Muscle layer of duodenum (tissue), 2 donors: Measurements from ENCODE around the gene DCAF11.

Source experiments
- H3K27ac ChIP-seq: one replicate; pipeline ENCODE4 v1.7.0; 2013; ENCODE audit warnings: mild to moderate bottlenecking, low read length
- H3K27me3 ChIP-seq: one replicate; pipeline ENCODE4 v1.7.0; 2013; ENCODE audit warnings: low read depth, mild to moderate bottlenecking, control low read depth, low read length
- H3K36me3 ChIP-seq, 2 donors: one replicate each; pipeline ENCODE4 v1.7.0; 2013; ENCODE audit warnings: low read length in 2 of 2, control low read depth in 1 of 2, mild to moderate bottlenecking in 1 of 2; ENCODE audit not compliant: insufficient read depth in 2 of 2, control insufficient read depth in 1 of 2
- H3K4me1 ChIP-seq, 2 donors: one replicate each; pipeline ENCODE4 v1.7.0; 2013; ENCODE audit warnings: low read length in 2 of 2, mild to moderate bottlenecking in 2 of 2, control low read depth in 1 of 2, moderate library complexity in 1 of 2; ENCODE audit not compliant: insufficient read depth in 2 of 2, control insufficient read depth in 1 of 2
- H3K4me3 ChIP-seq, 2 donors: one replicate each; pipeline ENCODE4 v1.7.0; 2013; ENCODE audit warnings: low read length in 2 of 2, low read depth in 1 of 2, mild to moderate bottlenecking in 1 of 2
- H3K9me3 ChIP-seq, 2 donors: one replicate each; pipeline ENCODE4 v1.7.0; 2013; ENCODE audit warnings: low read length in 2 of 2, control low read depth in 1 of 2, mild to moderate bottlenecking in 1 of 2; ENCODE audit not compliant: control insufficient read depth in 1 of 2
- donor health status: healthy.

Gene DCAF11

DNA sequence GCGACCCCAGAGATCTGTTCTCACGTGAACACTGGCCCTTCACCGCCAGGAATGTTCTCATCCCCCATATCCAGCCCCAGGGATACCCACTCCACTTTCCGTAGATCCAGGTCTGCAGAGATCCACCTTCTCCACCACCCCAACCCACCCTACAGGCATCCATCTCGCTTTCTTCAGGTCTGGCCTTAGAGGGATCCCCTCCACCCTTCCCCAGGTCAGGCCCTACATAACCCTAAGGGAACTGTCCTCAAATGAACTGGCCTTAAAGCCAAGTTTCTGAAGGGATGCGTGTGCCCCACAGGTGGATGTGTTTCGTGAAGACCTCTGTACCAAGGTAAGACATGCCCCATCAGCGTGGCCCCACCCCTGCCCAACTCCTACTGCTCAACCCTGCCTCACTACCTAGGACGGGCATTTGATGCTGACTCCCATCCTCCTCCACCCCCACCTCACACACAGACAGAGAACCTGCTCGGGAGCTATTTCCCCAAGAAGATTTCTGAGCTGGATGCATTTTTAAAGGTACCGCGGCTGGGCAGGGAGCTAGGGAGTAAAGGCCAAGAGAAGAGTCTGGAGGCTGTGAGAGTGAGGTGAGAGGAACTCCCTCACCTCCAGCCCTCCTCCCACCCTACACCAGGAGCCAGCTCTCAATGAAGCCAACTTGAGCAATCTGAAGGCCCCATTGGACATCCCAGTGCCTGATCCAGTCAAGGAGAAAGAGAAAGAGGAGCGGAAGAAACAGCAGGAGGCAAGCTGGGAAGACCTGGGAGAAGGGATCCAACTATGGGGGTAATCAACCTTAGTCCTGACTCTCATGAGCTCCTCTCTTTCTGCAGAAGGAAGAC is 22.3 kb downstream of the DCAF11 start:
- H3K4me1 ChIP-seq: peaks cover 14 to 44% of the 10 kb centered on the region in 2 donors

DNA sequence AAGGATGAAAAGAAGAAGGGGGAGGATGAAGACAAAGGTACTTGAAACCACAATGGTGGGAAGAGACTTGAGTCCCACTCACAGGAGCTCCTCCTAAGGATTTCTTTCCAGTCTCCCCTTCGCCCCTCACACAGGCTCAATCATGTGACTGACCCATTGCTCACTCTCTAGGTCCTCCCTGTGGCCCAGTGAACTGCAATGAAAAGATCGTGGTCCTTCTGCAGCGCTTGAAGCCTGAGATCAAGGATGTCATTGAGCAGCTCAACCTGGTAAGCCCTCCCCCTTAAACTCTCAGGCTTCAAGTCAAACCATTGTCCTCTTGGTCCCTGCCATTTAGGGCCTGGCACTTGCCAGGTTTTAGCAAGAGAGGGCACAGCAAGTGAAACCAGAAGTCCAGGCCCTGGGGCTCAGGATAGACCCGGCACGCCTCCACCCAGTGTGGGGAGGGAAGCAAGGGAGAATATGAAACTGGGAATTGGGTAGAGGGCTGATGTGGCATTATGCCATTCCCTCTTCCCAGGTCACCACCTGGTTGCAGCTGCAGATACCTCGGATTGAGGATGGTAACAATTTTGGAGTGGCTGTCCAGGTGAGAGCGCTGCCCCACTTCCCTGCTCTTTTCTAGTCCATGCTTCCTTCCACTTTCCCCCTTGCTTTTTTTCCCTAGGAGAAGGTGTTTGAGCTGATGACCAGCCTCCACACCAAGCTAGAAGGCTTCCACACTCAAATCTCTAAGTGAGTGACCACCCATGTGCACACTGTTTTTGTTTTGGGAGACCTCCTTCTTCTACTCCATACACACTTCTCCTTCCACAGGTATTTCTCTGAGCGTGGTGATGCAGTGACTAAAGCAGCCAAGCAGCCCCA is 23.2 kb downstream of the DCAF11 start:
- H3K27me3 ChIP-seq: no peaks in the 10 kb centered on the region
- H3K36me3 ChIP-seq: peaks cover 20 to 22% of the 10 kb centered on the region in 2 donors
- H3K9me3 ChIP-seq: no peaks in the 10 kb centered on the region
- no peak overlapping the region for H3K27ac ChIP-seq
- peak overlapping the region in 1 of 2 donors; percentile 63 for H3K4me3 ChIP-seq
- peaks cover 14 to 49% of the 10 kb centered on the region in 2 donors for H3K4me1 ChIP-seq

More for the DNA sequence above, 22.3 kb downstream of the DCAF11 start:
- H3K9me3 ChIP-seq: no peaks in the 10 kb centered on the region
- H3K27ac ChIP-seq: peak overlapping the region; percentile 81
- peaks cover 20 to 22% of the 10 kb centered on the region in 2 donors for H3K36me3 ChIP-seq
- peak overlapping the region; percentile 63 to 96 for H3K4me3 ChIP-seq
- no peaks in the 10 kb centered on the region for H3K27me3 ChIP-seq

DNA sequence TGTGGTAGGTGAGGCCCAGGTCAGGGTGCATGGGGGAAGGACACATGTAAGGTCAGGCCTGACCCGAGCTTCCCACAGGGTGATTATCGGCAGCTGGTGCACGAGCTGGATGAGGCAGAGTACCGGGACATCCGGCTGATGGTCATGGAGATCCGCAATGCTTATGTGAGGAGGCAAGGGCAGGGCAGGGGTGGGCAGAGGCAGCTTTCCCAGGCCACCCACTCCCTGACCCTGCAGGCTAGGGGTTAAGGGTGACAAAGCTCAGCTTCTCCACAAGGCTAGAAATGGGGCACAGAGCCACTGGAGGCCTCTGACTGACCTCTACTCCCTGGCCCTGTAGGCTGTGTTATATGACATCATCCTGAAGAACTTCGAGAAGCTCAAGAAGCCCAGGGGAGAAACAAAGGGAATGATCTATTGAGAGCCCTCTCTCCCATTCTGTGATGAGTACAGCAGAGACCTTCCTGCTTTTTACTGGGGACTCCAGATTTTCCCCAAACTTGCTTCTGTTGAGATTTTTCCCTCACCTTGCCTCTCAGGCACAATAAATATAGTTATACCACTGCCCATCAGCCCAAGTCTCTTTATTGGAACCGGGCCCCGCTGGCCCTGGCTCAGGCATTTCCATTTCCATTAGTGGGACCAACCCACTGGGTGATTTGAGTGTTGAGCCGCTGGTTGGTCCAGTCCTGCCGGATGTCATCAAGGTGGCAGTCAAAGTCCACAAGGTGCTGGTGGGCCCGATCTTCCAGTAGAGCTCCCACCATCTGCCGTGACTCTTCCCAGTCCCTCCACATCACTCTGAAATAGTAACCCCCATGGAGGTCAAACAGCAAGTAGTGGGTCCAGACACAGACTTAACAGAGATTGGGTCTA is 24.1 kb downstream of the DCAF11 start:
- H3K4me1 ChIP-seq: peaks cover 14 to 49% of the 10 kb centered on the region in 2 donors
- no peak overlapping the region for H3K4me3 ChIP-seq
- no peak overlapping the region for H3K27ac ChIP-seq

DNA sequence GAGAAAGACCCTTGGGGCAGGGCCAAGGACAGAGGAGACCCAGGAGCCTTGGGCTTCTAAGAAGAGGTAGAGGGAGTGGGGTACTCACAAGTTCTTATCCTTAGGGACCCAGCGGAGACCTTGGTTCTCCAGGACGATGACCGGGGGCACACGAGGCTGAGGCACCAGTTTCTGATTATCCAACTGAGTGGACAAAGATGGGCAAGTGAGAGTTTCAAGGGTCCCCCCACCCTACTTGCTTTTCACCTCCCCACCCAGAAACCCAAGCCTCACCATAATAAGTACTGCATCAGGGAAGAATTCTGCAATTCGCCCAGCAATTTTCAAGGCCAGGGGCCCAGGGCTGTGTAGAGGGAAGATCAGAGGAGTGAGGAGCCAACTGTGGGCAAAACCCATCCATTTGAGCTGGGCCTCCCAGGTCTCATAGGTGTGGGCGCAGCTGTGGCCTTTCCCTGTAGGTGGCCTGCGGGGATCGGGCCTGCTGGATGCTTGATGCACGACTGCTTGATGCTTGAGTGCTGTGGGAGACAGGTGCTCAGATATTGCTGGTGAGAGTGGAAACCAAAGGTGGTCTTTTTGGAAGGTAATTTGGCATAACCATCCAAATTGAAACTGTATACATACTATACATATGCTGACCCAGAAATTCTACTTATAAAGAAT is 24.8 kb downstream of the DCAF11 start:
- H3K27me3 ChIP-seq: no peaks in the 10 kb centered on the region
- peaks cover 14 to 49% of the 10 kb centered on the region in 2 donors for H3K4me1 ChIP-seq
- H3K4me3 ChIP-seq: peak overlapping the region in 1 of 2 donors; percentile 3

More for the DNA sequence above, 24.1 kb downstream of the DCAF11 start:
- H3K36me3 ChIP-seq: peaks cover 20 to 27% of the 10 kb centered on the region in 2 donors
- H3K27me3 ChIP-seq: no peaks in the 10 kb centered on the region
- H3K9me3 ChIP-seq: no peaks in the 10 kb centered on the region

DNA sequence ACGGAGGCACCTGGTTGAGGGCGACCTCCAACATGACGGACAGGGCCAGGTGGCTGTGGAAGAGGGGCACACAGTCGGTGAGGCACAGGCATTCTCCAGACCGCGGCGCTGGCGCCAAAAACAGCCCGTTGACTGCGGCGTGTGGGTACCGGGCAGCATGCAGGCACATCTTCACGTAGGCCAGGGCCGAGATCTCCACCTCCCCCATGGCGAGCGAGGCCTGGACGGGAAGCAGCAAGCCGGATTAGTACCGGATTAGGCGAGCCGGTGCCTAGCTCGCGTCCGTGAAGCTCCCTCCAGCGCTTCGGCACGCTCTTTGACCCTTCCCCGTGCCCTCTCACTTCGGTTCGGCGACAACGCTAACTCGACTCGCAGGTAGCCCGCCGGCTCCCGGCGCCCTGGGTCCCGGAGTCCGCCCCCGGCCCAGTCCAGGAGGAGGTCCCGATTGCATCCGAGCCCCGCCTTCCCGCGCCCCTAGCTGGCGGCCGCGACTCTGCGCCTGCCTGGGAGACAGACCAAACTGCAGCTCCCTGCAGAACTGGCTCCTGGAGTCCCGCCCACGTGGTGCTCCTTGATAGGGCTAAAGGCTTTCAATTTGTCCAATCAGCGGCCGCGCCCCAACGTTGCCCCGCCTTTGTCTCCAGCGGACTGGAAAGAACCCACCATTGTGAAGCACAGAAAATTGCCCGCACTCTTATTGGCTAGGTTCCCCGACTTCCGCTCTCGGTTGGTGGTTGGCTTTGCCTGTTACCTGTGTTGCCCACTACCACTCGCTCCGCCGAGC is 26.7 kb downstream of the DCAF11 start, which contains the start of gene EMC9:
EMC9 (minus strand) TSS at position 495 of the 784 bp plus-strand sequence; CDS start at position 208, 287 bp downstream.
- Histone ChIP-seq H3K4me1 (peaks cover 18 to 57% of the 10 kb centered on the region in 2 donors), H3K9me3 (no peaks in the 10 kb centered on the region), H3K27ac (peak within 1 kb of the TSS; percentile 46), H3K4me3 (peak within 1 kb of the TSS; percentile 84 to 91), H3K36me3 (peaks cover 20 to 34% of the 10 kb centered on the region in 2 donors), H3K27me3 (no peaks in the 10 kb centered on the region)

More for the DNA sequence above, 24.8 kb downstream of the DCAF11 start:
- Histone ChIP-seq H3K36me3 (peaks cover 20 to 34% of the 10 kb centered on the region in 2 donors), H3K27ac (no peak overlapping the region), H3K9me3 (no peaks in the 10 kb centered on the region)

DNA sequence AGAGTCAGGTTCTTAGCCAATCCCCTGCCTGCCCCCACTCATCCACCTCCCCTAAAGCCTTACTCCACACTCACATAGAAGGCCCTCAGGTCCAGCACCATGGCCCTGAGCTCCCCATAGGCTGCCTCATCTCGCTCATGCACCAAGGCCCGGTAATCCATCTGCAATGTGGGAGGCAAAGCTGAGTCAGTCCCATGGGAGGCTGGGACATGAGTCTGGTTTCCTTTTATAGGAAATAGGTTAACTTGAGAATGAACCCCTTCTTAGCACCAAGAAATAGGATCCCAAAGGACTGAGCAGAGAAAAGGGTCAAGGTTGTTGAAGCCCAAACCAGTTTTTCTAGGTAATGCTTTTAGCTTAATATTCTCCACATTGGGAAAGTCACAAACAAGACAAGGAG is 28.9 kb downstream of the DCAF11 start:
- H3K9me3 ChIP-seq: no peaks in the 10 kb centered on the region
- peaks cover 14 to 23% of the 10 kb centered on the region in 2 donors for H3K36me3 ChIP-seq
- H3K4me1 ChIP-seq: peaks cover 14 to 47% of the 10 kb centered on the region in 2 donors
- H3K27ac ChIP-seq: no peak overlapping the region
- no peak overlapping the region for H3K4me3 ChIP-seq
- H3K27me3 ChIP-seq: no peaks in the 10 kb centered on the region

DNA sequence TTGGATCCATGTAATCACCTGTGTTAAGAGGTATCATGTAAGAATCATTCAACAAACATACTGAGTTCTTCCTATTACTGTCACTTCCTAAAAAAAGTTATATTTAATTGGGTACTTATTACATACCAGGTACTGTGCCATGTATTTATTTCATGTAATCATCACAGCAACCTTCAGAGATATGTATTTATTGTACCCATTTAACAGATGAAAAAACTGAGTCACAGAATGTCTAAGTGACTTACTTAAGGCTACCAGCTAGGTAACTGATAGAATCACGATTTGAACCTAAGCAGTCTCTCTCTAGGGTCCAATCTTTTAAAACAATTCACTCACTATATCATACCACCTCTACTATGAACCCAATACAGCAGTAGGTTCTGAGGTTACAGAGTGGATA is 29.9 kb downstream of the DCAF11 start:
- H3K27me3 ChIP-seq: no peaks in the 10 kb centered on the region
- peaks cover 7 to 16% of the 10 kb centered on the region in 2 donors for H3K36me3 ChIP-seq
- H3K27ac ChIP-seq: peak overlapping the region; percentile 21
- peaks cover 16 to 47% of the 10 kb centered on the region in 2 donors for H3K4me1 ChIP-seq
- no peak overlapping the region for H3K4me3 ChIP-seq
- no peaks in the 10 kb centered on the region for H3K9me3 ChIP-seq

DNA sequence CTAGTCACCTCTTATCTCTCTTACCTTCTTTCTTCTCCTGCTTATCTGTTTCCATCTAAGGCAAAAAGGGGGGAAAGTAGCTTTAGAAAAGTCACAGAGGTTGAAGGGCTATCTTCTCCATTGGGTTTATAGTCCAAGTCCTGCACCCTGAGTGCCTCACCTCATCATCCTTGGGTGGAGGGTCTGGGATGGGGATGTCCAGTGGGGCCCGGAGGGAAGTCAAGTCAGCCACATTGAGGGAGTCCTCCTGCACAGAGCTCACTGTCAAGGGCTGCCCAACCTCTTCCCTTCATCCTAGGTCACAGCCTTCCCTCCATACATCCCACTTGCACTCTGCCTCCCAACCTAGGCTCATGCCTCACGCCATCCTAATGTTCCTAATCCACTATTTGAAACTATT is 30.6 kb downstream of the DCAF11 start:
- Histone ChIP-seq H3K27me3 (no peaks in the 10 kb centered on the region), H3K36me3 (peaks cover 14 to 21% of the 10 kb centered on the region in 2 donors), H3K4me3 (peak overlapping the region; percentile 80 to 94), H3K4me1 (peaks cover 16 to 43% of the 10 kb centered on the region in 2 donors), H3K9me3 (no peaks in the 10 kb centered on the region), H3K27ac (peak overlapping the region; percentile 90)

DNA sequence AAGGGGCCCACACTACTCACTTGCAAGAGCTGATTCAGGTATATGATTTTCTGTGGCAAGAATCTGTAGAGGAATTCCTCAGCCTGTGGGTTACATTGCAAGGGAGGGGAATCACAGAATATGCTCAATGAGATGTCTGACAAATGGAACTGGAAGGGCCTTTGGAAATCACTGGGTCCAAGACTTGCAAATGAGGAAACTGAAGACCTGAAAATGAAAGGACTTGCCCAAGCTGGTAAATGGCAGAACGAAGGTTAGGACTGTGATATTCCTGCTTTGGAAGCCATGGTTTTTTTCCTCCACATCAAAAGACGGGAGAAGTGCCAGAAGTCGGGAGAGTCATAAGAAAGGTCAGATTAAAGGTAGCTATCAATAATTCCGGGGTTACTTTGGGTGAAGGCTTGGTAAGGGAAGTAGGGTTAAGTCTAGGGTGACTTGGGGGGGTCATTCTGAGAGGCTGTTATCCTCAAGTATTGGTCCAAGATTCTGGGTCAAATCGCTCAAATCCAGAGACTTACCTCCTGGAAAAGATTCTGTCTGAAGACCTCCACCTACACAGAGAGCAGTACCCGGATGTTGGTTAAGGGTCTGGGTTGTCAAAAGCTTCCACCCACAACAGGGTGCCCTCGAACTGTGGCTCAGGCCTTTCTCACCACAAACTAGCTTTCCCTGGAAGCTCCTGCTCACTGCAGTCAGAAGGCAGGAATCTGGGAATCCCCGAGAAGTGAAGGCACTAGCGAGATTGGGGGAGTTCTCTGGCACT is 31.3 kb downstream of the DCAF11 start:
- no peaks in the 10 kb centered on the region for H3K27me3 ChIP-seq
- H3K27ac ChIP-seq: peak overlapping the region; percentile 90
- H3K4me1 ChIP-seq: peaks cover 16 to 37% of the 10 kb centered on the region in 2 donors
- H3K36me3 ChIP-seq: peaks cover 21 to 28% of the 10 kb centered on the region in 2 donors
- peak overlapping the region; percentile 80 to 94 for H3K4me3 ChIP-seq
- no peaks in the 10 kb centered on the region for H3K9me3 ChIP-seq
